Measurements from ENCODE around the gene CCDC187. TPM values are rescaled to one million over a fixed set of nuclear protein-coding genes. Genes with fewer than 3 reads are reported as not detected.

CCDC187 gene
- total RNA-seq, 1 experiment from 2014 or later, result 0.04 TPM

DNA sequence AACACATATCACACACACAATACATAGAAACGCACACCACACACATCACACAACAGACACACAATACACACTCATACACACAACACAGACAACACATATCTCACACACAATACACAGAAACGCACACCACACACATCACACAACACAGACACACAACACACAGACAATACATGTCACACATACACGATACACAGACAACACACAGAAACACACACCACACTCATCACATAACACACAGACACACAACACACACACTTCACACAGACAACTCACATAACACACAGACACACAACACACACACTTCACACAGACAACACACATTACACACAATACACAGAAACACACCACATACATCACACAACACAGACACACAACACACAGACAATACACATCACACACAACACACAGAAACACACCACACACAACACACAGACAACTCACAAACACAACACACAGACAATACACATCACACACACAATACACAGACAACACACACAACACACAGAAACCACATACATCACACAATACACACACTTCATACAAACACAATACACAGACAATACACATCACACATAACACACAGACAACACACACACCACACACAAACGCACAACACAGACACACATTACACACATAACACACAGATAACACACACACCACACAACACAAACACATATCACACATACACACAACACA is 4.3 kb upstream of the CCDC187 start (continued):
- TF ChIP-seq, protein P1, sequence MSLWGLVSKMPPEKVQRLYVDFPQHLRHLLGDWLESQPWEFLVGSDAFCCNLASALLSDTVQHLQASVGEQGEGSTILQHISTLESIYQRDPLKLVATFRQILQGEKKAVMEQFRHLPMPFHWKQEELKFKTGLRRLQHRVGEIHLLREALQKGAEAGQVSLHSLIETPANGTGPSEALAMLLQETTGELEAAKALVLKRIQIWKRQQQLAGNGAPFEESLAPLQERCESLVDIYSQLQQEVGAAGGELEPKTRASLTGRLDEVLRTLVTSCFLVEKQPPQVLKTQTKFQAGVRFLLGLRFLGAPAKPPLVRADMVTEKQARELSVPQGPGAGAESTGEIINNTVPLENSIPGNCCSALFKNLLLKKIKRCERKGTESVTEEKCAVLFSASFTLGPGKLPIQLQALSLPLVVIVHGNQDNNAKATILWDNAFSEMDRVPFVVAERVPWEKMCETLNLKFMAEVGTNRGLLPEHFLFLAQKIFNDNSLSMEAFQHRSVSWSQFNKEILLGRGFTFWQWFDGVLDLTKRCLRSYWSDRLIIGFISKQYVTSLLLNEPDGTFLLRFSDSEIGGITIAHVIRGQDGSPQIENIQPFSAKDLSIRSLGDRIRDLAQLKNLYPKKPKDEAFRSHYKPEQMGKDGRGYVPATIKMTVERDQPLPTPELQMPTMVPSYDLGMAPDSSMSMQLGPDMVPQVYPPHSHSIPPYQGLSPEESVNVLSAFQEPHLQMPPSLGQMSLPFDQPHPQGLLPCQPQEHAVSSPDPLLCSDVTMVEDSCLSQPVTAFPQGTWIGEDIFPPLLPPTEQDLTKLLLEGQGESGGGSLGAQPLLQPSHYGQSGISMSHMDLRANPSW (CRISPR knock-in tag; conservative IDR thresholded peaks at IDR 0.05; ENCODE audit: low read depth), result no peak
- TF ChIP-seq ZNF317 (CRISPR knock-in tag; IDR thresholded peaks at IDR 0.05; ENCODE audit: borderline replicate concordance, low read depth) (no peak), FOXP1 (CRISPR knock-in tag; IDR thresholded peaks at IDR 0.05; ENCODE audit: borderline replicate concordance) (no peak)
- TF ChIP-seq, protein P2, sequence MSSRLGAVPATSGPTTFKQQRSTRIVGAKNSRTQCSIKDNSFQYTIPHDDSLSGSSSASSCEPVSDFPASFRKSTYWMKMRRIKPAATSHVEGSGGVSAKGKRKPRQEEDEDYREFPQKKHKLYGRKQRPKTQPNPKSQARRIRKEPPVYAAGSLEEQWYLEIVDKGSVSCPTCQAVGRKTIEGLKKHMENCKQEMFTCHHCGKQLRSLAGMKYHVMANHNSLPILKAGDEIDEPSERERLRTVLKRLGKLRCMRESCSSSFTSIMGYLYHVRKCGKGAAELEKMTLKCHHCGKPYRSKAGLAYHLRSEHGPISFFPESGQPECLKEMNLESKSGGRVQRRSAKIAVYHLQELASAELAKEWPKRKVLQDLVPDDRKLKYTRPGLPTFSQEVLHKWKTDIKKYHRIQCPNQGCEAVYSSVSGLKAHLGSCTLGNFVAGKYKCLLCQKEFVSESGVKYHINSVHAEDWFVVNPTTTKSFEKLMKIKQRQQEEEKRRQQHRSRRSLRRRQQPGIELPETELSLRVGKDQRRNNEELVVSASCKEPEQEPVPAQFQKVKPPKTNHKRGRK (CRISPR knock-in tag; IDR thresholded peaks at IDR 0.05; ENCODE audit: borderline replicate concordance), result no peak

DNA sequence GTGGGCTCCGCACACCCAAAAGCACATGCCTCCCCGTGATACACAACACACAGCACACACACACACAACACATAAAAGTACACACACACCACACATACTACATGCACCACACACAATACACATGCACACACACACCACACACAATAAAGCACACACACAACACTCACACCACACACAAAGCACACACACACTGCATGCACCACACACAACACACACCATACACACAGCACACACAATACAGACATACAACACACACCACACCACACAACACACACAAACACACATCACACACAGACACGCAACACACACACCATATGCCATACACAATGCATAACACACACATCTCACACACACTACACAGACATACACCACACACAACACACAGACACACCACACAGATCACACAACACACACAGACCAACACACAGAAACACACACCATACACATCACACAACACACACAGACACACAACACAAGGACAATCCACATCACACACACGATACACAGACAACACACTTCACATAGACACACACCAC is 3.4 kb upstream of the CCDC187 start:
- CTCF ChIA-PET, result no interaction called here
- Mint-ChIP-seq H3K4me1 (no peaks in the 10 kb centered on the region), H3K36me3 (no peaks in the 10 kb centered on the region), H3K27ac (no peak overlapping the region), H3K27me3 (ENCODE audit: low read depth) (no peaks in the 10 kb centered on the region), H3K9me3 (no peaks in the 10 kb centered on the region), H3K4me3 (no peak overlapping the region)
- POLR2A ChIA-PET, result no interaction called here
- 0 out of 2 replicates have a peak, but pooled peaks have one; percentile 18 for TF ChIP-seq NFE2L1 (CRISPR knock-in tag; IDR thresholded peaks at IDR 0.05)
- no peak for TF ChIP-seq MYBL2 (CRISPR knock-in tag; IDR thresholded peaks at IDR 0.05)
- DNase-seq (ENCODE audit: low spot score) (no peak), ATAC-seq (no peak)

DNA sequence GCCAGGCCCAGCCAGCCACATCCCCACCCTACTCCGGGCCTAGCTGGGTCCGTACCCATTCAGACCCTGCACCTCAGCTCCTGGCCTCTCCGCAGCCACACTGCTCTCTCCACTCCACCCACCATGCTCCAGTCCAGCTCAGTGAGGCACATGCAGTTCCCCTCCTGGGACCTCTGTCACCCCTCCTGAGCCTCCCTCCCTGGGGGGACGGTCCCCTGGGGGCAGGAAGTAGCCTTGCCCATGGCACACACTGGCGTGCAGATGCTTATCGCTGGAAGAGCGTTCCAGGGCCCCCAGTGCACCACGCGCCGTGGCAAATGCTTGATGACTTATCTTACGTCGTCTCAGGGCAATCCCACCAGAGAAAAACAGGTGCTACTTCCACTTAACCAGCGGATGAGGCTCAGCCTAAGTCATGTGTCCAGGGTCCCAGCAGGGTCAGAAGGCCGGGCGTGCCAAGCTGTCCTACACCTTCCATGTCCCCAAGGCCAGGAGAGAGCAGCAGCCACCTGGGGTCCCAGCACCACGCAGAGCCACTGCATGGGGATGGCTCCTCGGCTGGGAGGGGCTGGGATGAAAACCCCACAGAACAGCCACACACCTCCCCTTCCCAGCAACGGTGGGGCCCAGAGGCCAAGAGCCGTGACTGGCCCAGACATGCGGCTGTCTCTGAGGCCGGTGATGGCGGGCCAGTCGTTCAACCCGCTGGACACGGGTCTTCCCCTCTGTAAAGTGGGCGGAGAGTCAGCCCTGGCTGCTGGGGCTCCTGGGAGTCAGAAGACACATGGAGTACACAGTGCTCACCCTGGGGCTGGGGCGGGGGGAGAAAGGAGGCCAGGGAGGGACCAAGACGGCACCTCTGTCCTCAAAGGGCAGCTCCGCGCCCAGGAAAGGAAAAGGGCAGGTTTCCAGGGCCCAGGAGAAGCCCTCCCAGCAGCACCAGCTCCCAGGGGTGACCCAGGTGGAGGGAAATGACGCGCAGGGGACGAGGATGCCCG is 2.6 kb upstream of the CCDC187 start:
- H3K36me3 Mint-ChIP-seq, result no peaks in the 10 kb centered on the region
- ATAC-seq, result no peak
- H3K4me1 Mint-ChIP-seq, result no peaks in the 10 kb centered on the region
- TF ChIP-seq SMAD4 (CRISPR knock-in tag; IDR thresholded peaks at IDR 0.05), result no peak
- TF ChIP-seq, protein P1 (CRISPR knock-in tag; conservative IDR thresholded peaks at IDR 0.05; ENCODE audit: low read depth), result no peak
- no peak for TF ChIP-seq ZNF232 (CRISPR knock-in tag; IDR thresholded peaks at IDR 0.05)
- TF ChIP-seq, protein P3, sequence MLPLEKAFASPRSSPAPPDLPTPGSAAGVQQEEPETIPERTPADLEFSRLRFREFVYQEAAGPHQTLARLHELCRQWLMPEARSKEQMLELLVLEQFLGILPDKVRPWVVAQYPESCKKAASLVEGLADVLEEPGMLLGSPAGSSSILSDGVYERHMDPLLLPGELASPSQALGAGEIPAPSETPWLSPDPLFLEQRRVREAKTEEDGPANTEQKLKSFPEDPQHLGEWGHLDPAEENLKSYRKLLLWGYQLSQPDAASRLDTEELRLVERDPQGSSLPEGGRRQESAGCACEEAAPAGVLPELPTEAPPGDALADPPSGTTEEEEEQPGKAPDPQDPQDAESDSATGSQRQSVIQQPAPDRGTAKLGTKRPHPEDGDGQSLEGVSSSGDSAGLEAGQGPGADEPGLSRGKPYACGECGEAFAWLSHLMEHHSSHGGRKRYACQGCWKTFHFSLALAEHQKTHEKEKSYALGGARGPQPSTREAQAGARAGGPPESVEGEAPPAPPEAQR (CRISPR knock-in tag; IDR thresholded peaks at IDR 0.05), result no peak
- no peak for TF ChIP-seq NR2C2 (CRISPR knock-in tag; IDR thresholded peaks at IDR 0.05)
- no peak for TF ChIP-seq OVOL2 (CRISPR knock-in tag; IDR thresholded peaks at IDR 0.05; ENCODE audit: borderline replicate concordance)
- TF ChIP-seq FOXK1 (CRISPR knock-in tag; IDR thresholded peaks at IDR 0.05), result no peak
- TF ChIP-seq, protein P4, sequence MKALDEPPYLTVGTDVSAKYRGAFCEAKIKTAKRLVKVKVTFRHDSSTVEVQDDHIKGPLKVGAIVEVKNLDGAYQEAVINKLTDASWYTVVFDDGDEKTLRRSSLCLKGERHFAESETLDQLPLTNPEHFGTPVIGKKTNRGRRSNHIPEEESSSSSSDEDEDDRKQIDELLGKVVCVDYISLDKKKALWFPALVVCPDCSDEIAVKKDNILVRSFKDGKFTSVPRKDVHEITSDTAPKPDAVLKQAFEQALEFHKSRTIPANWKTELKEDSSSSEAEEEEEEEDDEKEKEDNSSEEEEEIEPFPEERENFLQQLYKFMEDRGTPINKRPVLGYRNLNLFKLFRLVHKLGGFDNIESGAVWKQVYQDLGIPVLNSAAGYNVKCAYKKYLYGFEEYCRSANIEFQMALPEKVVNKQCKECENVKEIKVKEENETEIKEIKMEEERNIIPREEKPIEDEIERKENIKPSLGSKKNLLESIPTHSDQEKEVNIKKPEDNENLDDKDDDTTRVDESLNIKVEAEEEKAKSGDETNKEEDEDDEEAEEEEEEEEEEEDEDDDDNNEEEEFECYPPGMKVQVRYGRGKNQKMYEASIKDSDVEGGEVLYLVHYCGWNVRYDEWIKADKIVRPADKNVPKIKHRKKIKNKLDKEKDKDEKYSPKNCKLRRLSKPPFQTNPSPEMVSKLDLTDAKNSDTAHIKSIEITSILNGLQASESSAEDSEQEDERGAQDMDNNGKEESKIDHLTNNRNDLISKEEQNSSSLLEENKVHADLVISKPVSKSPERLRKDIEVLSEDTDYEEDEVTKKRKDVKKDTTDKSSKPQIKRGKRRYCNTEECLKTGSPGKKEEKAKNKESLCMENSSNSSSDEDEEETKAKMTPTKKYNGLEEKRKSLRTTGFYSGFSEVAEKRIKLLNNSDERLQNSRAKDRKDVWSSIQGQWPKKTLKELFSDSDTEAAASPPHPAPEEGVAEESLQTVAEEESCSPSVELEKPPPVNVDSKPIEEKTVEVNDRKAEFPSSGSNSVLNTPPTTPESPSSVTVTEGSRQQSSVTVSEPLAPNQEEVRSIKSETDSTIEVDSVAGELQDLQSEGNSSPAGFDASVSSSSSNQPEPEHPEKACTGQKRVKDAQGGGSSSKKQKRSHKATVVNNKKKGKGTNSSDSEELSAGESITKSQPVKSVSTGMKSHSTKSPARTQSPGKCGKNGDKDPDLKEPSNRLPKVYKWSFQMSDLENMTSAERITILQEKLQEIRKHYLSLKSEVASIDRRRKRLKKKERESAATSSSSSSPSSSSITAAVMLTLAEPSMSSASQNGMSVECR (CRISPR knock-in tag; IDR thresholded peaks at IDR 0.05; ENCODE audit: borderline replicate concordance), result no peak
- ChIA-PET CTCF (interaction anchor here (1.0 to 1.7 kb wide), 2 partner anchors 33 to 136 kb away, joined by 3 to 5 read pairs; no protein-coding TSS in a partner anchor), POLR2A (no interaction called here)
- no peak overlapping the region for H3K4me3 Mint-ChIP-seq
- peak overlapping the region; percentile 55; the same call in 1 of the 2 replicates for H3K27ac Mint-ChIP-seq
- no peaks in the 10 kb centered on the region for H3K27me3 Mint-ChIP-seq (ENCODE audit: low read depth)
- H3K9me3 Mint-ChIP-seq, result no peaks in the 10 kb centered on the region
- no peak for DNase-seq (ENCODE audit: low spot score)
